Lower leg skin (tissue), 4 donors: ENCODE results near the gene FGD4. TPM values are rescaled to one million over a fixed set of nuclear protein-coding genes. Genes with fewer than 3 reads are reported as not detected.

ENCODE experiments used
- DNase-seq, 2 donors: peaks; one replicate each; pipeline ENCODE4 v3.0.0-alpha.2; 2019; ENCODE audit warnings: low spot score in 2 of 2
- H3K4me3 ChIP-seq: fragments of 200-600 bp; sonication (generic); 2 replicates; pipeline ENCODE4 v1.5.1; 2017; ENCODE audit warnings: mild to moderate bottlenecking, low read depth; ENCODE audit not compliant: poor library complexity, severe bottlenecking
- CTCF ChIP-seq, 3 donors: fragments of 450-650 bp; IDR thresholded peaks; one replicate each; pipeline ENCODE4 v1.5.1; 2016; ENCODE audit warnings: antibody characterized with exemption in 3 of 3, mild to moderate bottlenecking in 3 of 3, moderate library complexity in 2 of 3
- POLR2A ChIP-seq, 2 donors: fragments of 450-650 bp; IDR thresholded peaks; one replicate each; pipeline ENCODE4 v1.6.1; 2016 to 2017; ENCODE audit warnings: antibody characterized with exemption in 2 of 2, mild to moderate bottlenecking in 1 of 2, moderate library complexity in 1 of 2
- WGBS, 2 donors: methylation state at CpG; one replicate each; pipeline ENCODE4 v1.1.5; 2018; 5-methylcytosine and 5-hydroxymethylcytosine counted together
- intact Hi-C: fragments of 100-400 bp; cut with DNase I; formaldehyde crosslinking; loops from one replicate; pipeline ENCODE4 v1.15.0; 2023; ENCODE audit warnings: low total_unique reads
- total RNA-seq, 4 donors: library from RNA; depleted of rRNA; stranded (reverse); fragments of >200 nt; gene quantifications; one replicate each; pipeline ENCODE4 v1.1.0, GENCODE V29; 2016

Gene FGD4
- total RNA-seq, 4 donors from 2014 or later = 40.0 to 62.8 (median 52.0) TPM

GRCh38 chr12:32398181-32398580 is 1.2 kb upstream of the FGD4 start:
- DNase-seq = no peak
- intact Hi-C loops = no loop called here
- WGBS, 2 donors = 86 to 92% methylated on average over 4 of the region's 4 CpGs
- no peak for TF ChIP-seq POLR2A (IDR thresholded peaks at IDR 0.05)
- TF ChIP-seq CTCF (IDR thresholded peaks at IDR 0.05) = no peak
- no peak overlapping the region for H3K4me3 ChIP-seq

GRCh38 chr12:32398816-32399369 is 465 bp upstream of the FGD4 start:
- peak overlapping the region; percentile 50 for H3K4me3 ChIP-seq
- DNase-seq = no peak
- TF ChIP-seq POLR2A (IDR thresholded peaks at IDR 0.05) (no peak), CTCF (IDR thresholded peaks at IDR 0.05) (no peak)
- 3 to 5% methylated on average over 24 to 29 of the region's 36 CpGs for WGBS, 2 donors
- intact Hi-C loops = no loop called here

GRCh38 chr12:32400114-32400672 is 835 bp downstream of the FGD4 start:
- intact Hi-C loops = no loop called here
- WGBS, 2 donors = 10 to 11% methylated on average over 15 of the region's 15 CpGs
- peak overlapping the region; percentile 50 for H3K4me3 ChIP-seq
- no peak for DNase-seq
- TF ChIP-seq POLR2A (IDR thresholded peaks at IDR 0.05) (no peak), CTCF (IDR thresholded peaks at IDR 0.05) (no peak)

- DNase-seq = no peak
- 23 to 33% methylated on average over 2 of the region's 2 CpGs for WGBS, 2 donors
- no peak overlapping the region for H3K4me3 ChIP-seq
- intact Hi-C loops = no loop called here
- no peak for TF ChIP-seq POLR2A (IDR thresholded peaks at IDR 0.05)
- no peak for TF ChIP-seq CTCF (IDR thresholded peaks at IDR 0.05)
Observed at GRCh38 chr12:32400866-32401265, 1.5 kb downstream of the FGD4 start.

- no peak overlapping the region for H3K4me3 ChIP-seq
- TF ChIP-seq POLR2A (IDR thresholded peaks at IDR 0.05) (no peak), CTCF (IDR thresholded peaks at IDR 0.05) (no peak)
- intact Hi-C loops = no loop called here
- WGBS, 2 donors = 87 to 89% methylated on average over 10 of the region's 10 CpGs
- no peak for DNase-seq
Observed at GRCh38 chr12:32402170-32402569, 2.8 kb downstream of the FGD4 start.

GRCh38 chr12:32402946-32403345 is 3.6 kb downstream of the FGD4 start:
- no peak for TF ChIP-seq CTCF (IDR thresholded peaks at IDR 0.05)
- no peak for TF ChIP-seq POLR2A (IDR thresholded peaks at IDR 0.05)
- DNase-seq = no peak
- no peak overlapping the region for H3K4me3 ChIP-seq
- intact Hi-C loops = no loop called here
- 24 to 42% methylated on average over 1 of the region's 1 CpG for WGBS, 2 donors
